HG03575 (cell line): ENCODE data around the gene KIF16B.

ENCODE experiments used
- ATAC-seq: cut with Tn5 transposase; IDR thresholded peaks from one replicate; pipeline ENCODE4 v1.9.1; 2021; ENCODE audit not compliant: unreplicated experiment, insufficient number of reproducible peaks, low FRiP score; ENCODE audit errors: extremely low read depth

The KIF16B gene

GRCh38 chr20:16352751-16353416, 220.4 kb downstream of the KIF16B start:
- no peak for ATAC-seq

- ATAC-seq, result no peak
These were observed 220.9 kb downstream of the KIF16B start for GRCh38 chr20:16352321-16352720.

GRCh38 chr20:16351415-16351814, 221.8 kb downstream of the KIF16B start:
- ATAC-seq, result no peak

- ATAC-seq, result no peak
These were observed 222.8 kb downstream of the KIF16B start for GRCh38 chr20:16350465-16350864.

- ATAC-seq, result no peak
These were observed 223.6 kb downstream of the KIF16B start for GRCh38 chr20:16349523-16350260.

GRCh38 chr20:16346956-16347355, 226.3 kb downstream of the KIF16B start:
- no peak for ATAC-seq

GRCh38 chr20:16337707-16338106, 235.5 kb downstream of the KIF16B start:
- ATAC-seq, result no peak

- no peak for ATAC-seq
These were observed 245.6 kb downstream of the KIF16B start for GRCh38 chr20:16327606-16328005.

- no peak for ATAC-seq
These were observed 252.0 kb downstream of the KIF16B start for GRCh38 chr20:16321291-16321690.

- no peak for ATAC-seq
These were observed 255.5 kb downstream of the KIF16B start for GRCh38 chr20:16317445-16318362.

- no peak for ATAC-seq
These were observed 256.7 kb downstream of the KIF16B start for GRCh38 chr20:16316513-16316912.

GRCh38 chr20:16314748-16315159, 258.5 kb downstream of the KIF16B start:
- no peak for ATAC-seq

GRCh38 chr20:16314320-16314719, 258.9 kb downstream of the KIF16B start:
- ATAC-seq, result peak; percentile 47

- peak; percentile 18 for ATAC-seq
These were observed 259.3 kb downstream of the KIF16B start for GRCh38 chr20:16313917-16314316.

- no peak for ATAC-seq
These were observed 260.2 kb downstream of the KIF16B start for GRCh38 chr20:16312998-16313397.

- ATAC-seq, result no peak
These were observed 261.5 kb downstream of the KIF16B start for GRCh38 chr20:16311756-16312155.

GRCh38 chr20:16308754-16309153, 264.5 kb downstream of the KIF16B start:
- no peak for ATAC-seq

- ATAC-seq, result no peak
These were observed 270.4 kb downstream of the KIF16B start for GRCh38 chr20:16302818-16303217.

GRCh38 chr20:16301986-16302385, 271.3 kb downstream of the KIF16B start:
- ATAC-seq, result no peak

- ATAC-seq, result no peak
These were observed 273.4 kb downstream of the KIF16B start for GRCh38 chr20:16299897-16300296.
